HepG2 (cell line): ENCODE data around the gene TTLL10. TPM values are rescaled to one million over a fixed set of nuclear protein-coding genes. Genes with fewer than 3 reads are reported as not detected.

Experiments
- CCDC6 ChIP-seq: sonication (generic); formaldehyde crosslinking; IDR thresholded peaks from 2 replicates; pipeline ENCODE4 v1.8.1; 2022; ENCODE audit warnings: mild to moderate bottlenecking, missing genetic modification reagents, moderate library complexity
- ELF1 ChIP-seq: sonication (generic); formaldehyde crosslinking; IDR thresholded peaks from 2 replicates; pipeline ENCODE4 v1.4.0; 2020; ENCODE audit warnings: missing genetic modification reagents
- FOXK1 ChIP-seq: sonication (generic); formaldehyde crosslinking; IDR thresholded peaks from 2 replicates; pipeline ENCODE4 v1.4.0; 2020; ENCODE audit warnings: low read depth, missing genetic modification reagents, borderline replicate concordance
- GMEB1 ChIP-seq: sonication (generic); formaldehyde crosslinking; IDR thresholded peaks from 2 replicates; pipeline ENCODE4 v1.5.1; 2020; ENCODE audit warnings: missing genetic modification reagents, mild to moderate bottlenecking, borderline replicate concordance
- HNF4G ChIP-seq, 2 experiments: sonication (generic) in 1 of 2; formaldehyde crosslinking in 1 of 2; IDR thresholded peaks; 2 replicates each; pipeline versions ENCODE4 v1.4.0 to v1.6.1; 2011 to 2020; ENCODE audit warnings: borderline replicate concordance in 2 of 2, low read depth in 2 of 2, mild to moderate bottlenecking in 2 of 2, low read length in 1 of 2, missing genetic modification reagents in 1 of 2, moderate library complexity in 1 of 2
- MTA1 ChIP-seq: sonication (generic); formaldehyde crosslinking; IDR thresholded peaks from 2 replicates; pipeline ENCODE4 v1.4.0; 2020; ENCODE audit warnings: missing genetic modification reagents, mild to moderate bottlenecking, borderline replicate concordance
- MTF2 ChIP-seq: sonication (generic); formaldehyde crosslinking; IDR thresholded peaks from 2 replicates; pipeline ENCODE4 v1.5.0; 2020; ENCODE audit warnings: missing genetic modification reagents, borderline replicate concordance
- NCOA2 ChIP-seq: sonication (generic); formaldehyde crosslinking; IDR thresholded peaks from 2 replicates; pipeline ENCODE4 v1.8.0; 2022; ENCODE audit warnings: inconsistent platforms
- NRL ChIP-seq: sonication (generic); formaldehyde crosslinking; IDR thresholded peaks from 2 replicates; pipeline ENCODE4 v1.5.0; 2020; ENCODE audit warnings: missing genetic modification reagents, mild to moderate bottlenecking, moderate library complexity, borderline replicate concordance
- PAF1 ChIP-seq: IDR thresholded peaks from 2 replicates; pipeline ENCODE4 v1.6.1; 2016; ENCODE audit warnings: missing genetic modification reagents, missing compliant biosample characterization
- PHB2 ChIP-seq: fragments of 450-650 bp; IDR thresholded peaks from 2 replicates; pipeline ENCODE4 v1.6.1; 2018; ENCODE audit not compliant: partially characterized antibody
- RAD21 ChIP-seq: fragments of 450-650 bp; formaldehyde crosslinking; IDR thresholded peaks from 2 replicates; pipeline ENCODE4 v1.5.0; 2020; ENCODE audit warnings: mild to moderate bottlenecking
- RFXAP ChIP-seq: sonication (generic); formaldehyde crosslinking; IDR thresholded peaks from 2 replicates; pipeline ENCODE4 v1.4.0; 2020; ENCODE audit warnings: missing genetic modification reagents, borderline replicate concordance
- SKI ChIP-seq: fragments of 450-650 bp; IDR thresholded peaks from one replicate; pipeline ENCODE4 v1.6.1; 2018; ENCODE audit warnings: mild to moderate bottlenecking; ENCODE audit not compliant: partially characterized antibody
- SMC3 ChIP-seq: IDR thresholded peaks from 2 replicates; pipeline ENCODE4 v1.6.1; 2011; ENCODE audit warnings: low read length, improper control_type of control experiment
- TOPORS ChIP-seq: sonication (generic); formaldehyde crosslinking; IDR thresholded peaks from 2 replicates; pipeline ENCODE4 v1.8.0; 2023; ENCODE audit warnings: mild to moderate bottlenecking, missing genetic modification reagents
- ZBTB7A ChIP-seq: sonication (generic); formaldehyde crosslinking; IDR thresholded peaks from 2 replicates; pipeline ENCODE4 v1.8.0; 2022; ENCODE audit warnings: mild to moderate bottlenecking, missing genetic modification reagents
- ZNF256 ChIP-seq: sonication (generic); formaldehyde crosslinking; conservative IDR thresholded peaks from 2 replicates; pipeline ENCODE4 v1.4.0; 2020; ENCODE audit warnings: missing genetic modification reagents
- ZNF646 ChIP-seq: sonication (generic); formaldehyde crosslinking; IDR thresholded peaks from 2 replicates; pipeline ENCODE4 v1.9.0; 2021; ENCODE audit warnings: mild to moderate bottlenecking, missing genetic modification reagents
- polyA plus RNA-seq, 8 experiments: library from polyadenylated mRNA; depleted of rRNA in 3 of 8; stranded (reverse) in 7 of 8; unstranded in 1 of 8; fragments of >200 nt; fragmentation: Illumina TruSeq in 4 of 8; extraction: Trizol in 4 of 8; gene quantifications; 2 replicates each; pipeline versions ENCODE4 v1.2.1 to v1.2.3, GENCODE V29; 2011 to 2016; ENCODE audit warnings: low read depth in 4 of 8, missing spikeins in 1 of 8, mixed read lengths in 1 of 8; ENCODE audit not compliant: insufficient read depth in 1 of 8
- total RNA-seq, 5 experiments: library from RNA; depleted of rRNA; stranded (reverse); fragments of >200 nt; fragmentation: Illumina TruSeq; extraction: Trizol; gene quantifications; 2 replicates each; pipeline ENCODE4 v1.2.3, GENCODE V29; 2016; ENCODE audit warnings: low read depth in 1 of 5
- TF ChIP-seq, protein P1 (sequence below): sonication (generic); formaldehyde crosslinking; IDR thresholded peaks from 2 replicates; pipeline ENCODE4 v1.5.0; 2020; ENCODE audit warnings: mild to moderate bottlenecking, missing genetic modification reagents

TTLL10 gene
- total and polyA plus RNA-seq, 2 of the 13 experiments (the other 11 are each of a cell fraction or from before 2014, with no cell fraction given), result not detected

DNA sequence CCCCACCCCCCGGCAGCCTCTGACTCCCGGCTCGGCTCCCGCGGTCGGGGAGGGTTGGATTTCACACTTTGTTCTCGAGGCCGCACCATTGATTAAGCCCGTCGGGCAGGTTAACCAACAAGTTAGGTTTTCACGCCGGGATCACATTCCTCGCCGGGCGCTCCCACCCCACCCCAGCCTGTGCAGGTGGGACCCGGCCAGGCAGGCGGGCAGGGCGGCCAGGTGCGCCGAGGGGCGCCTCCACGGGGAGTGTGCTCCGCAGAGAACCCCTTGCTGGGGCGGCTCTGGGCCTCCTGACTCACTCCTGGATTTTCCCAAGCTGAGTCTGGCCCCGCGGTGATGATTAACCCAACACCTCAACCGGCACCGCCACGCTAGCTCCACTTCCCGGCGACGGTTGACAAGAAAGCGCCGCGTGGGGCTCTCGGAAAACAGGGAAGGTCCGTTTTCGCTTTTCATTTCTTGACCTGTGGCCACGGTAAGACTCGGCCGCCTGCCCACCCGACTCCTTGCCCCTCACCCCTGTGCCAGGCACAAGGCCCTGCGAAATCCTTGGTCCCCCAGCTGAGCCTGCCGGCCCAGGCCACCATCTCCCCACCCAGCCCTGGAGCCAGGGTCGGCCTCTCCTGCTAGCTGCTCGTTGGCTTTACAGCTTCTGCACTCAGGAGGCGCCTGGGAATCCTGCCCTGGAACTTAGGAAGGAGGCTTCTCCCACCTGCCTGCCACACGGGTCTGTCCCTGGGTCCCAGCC lies 8.8 kb upstream of the TTLL10 start (continued):
- TF ChIP-seq NRL (CRISPR knock-in tag) (no peak; the same call in 1 of the 2 replicates), SMC3 (no peak), NCOA2 (CRISPR knock-in tag) (no peak), GMEB1 (no peak), PHB2 (no peak), ZNF256 (no peak), MTA1 (no peak), CCDC6 (CRISPR knock-in tag) (peak; percentile 42; the same call in 1 of the 2 replicates), HNF4G (IDR thresholded peaks at IDR 0.05; ENCODE audit: borderline replicate concordance, low read depth, low read length) (no peak), HNF4G (CRISPR knock-in tag; IDR thresholded peaks at IDR 0.05; ENCODE audit: borderline replicate concordance, low read depth) (no peak), SKI (peak; percentile 23), ELF1 (CRISPR knock-in tag) (no peak; the same call in 1 of the 2 replicates), ZNF646 (no peak), ZBTB7A (CRISPR knock-in tag) (no peak), FOXK1 (CRISPR knock-in tag) (no peak), TOPORS (CRISPR knock-in tag) (no peak), MTF2 (CRISPR knock-in tag) (no peak; the same call in 1 of the 2 replicates), PAF1 (CRISPR knock-in tag) (no peak), RAD21 (CRISPR knock-in tag) (no peak), RFXAP (CRISPR knock-in tag) (no peak)
- TF ChIP-seq, protein P1, sequence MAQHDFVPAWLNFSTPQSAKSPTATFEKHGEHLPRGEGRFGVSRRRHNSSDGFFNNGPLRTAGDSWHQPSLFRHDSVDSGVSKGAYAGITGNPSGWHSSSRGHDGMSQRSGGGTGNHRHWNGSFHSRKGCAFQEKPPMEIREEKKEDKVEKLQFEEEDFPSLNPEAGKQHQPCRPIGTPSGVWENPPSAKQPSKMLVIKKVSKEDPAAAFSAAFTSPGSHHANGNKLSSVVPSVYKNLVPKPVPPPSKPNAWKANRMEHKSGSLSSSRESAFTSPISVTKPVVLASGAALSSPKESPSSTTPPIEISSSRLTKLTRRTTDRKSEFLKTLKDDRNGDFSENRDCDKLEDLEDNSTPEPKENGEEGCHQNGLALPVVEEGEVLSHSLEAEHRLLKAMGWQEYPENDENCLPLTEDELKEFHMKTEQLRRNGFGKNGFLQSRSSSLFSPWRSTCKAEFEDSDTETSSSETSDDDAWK (CRISPR knock-in tag), result no peak
